Naive thymus-derived CD8-positive, alpha-beta T cell (primary cell): ENCODE data around the gene C11orf68. TPM values are rescaled to one million over a fixed set of nuclear protein-coding genes. Genes with fewer than 3 reads are reported as not detected.

Experiments used
- ATAC-seq, 2 donors: fragments of 150-1000 bp; cut with Tn5 transposase in 1 of 2; sonication (Bioruptor Pico), chemical (Tn5 transposase) in 1 of 2; 1 replicate in 1 of 2; 2 replicates in 1 of 2; pipeline ENCODE4 v1.10.0; 2021; ENCODE audit warnings: mild to moderate bottlenecking in 2 of 2, moderate library complexity in 2 of 2
- POLR2A ChIA-PET: fragments of 350-600 bp; sonication (Branson Sonifier 250); formaldehyde crosslinking; loops from one replicate; lab custom pipeline; 2021; ENCODE audit warnings: antibody characterized with exemption; lab: Charles Lee
- DNase-seq, 10 donors: peaks; one replicate each; pipeline versions ENCODE4 v3.0.0 to v3.0.0-alpha.2; 2020 to 2022
- H3K27ac Mint-ChIP-seq, 10 donors: one replicate each; pipeline ENCODE4 v1.8.0; 2020 to 2022; ENCODE audit warnings: mild to moderate bottlenecking in 10 of 10, mixed read lengths in 10 of 10, moderate library complexity in 4 of 10, inconsistent platforms in 1 of 10
- H3K27me3 Mint-ChIP-seq, 5 donors: one replicate each; pipeline ENCODE4 v1.8.0; 2021 to 2022; ENCODE audit warnings: mixed read lengths in 5 of 5
- H3K36me3 Mint-ChIP-seq, 3 donors: one replicate each; pipeline ENCODE4 v1.8.0; 2020 to 2022; ENCODE audit warnings: mixed read lengths in 3 of 3, mild to moderate bottlenecking in 2 of 3, inconsistent platforms in 1 of 3
- H3K4me1 Mint-ChIP-seq, 4 donors: one replicate each; pipeline ENCODE4 v1.8.0; 2021 to 2022; ENCODE audit warnings: mixed read lengths in 4 of 4
- H3K4me3 Mint-ChIP-seq, 10 donors: one replicate each; pipeline ENCODE4 v1.8.0; 2020 to 2022; ENCODE audit warnings: mild to moderate bottlenecking in 10 of 10, mixed read lengths in 10 of 10, moderate library complexity in 6 of 10, inconsistent platforms in 1 of 10
- H3K9me3 Mint-ChIP-seq, 9 donors: one replicate each; pipeline ENCODE4 v1.8.0; 2020 to 2022; ENCODE audit warnings: mixed read lengths in 9 of 9, mild to moderate bottlenecking in 3 of 9, inconsistent platforms in 1 of 9, moderate library complexity in 1 of 9
- polyA plus RNA-seq, 3 donors: library from polyadenylated mRNA; unstranded; fragments of 300-500 nt; fragmentation: Illumina TruSeq; gene quantifications; one replicate each; pipeline ENCODE4 v1.2.3, GENCODE V29; 2021
- total RNA-seq, 8 experiments: library from RNA in 2 of 8; stranded (reverse) in 2 of 8; gene quantifications; one replicate each; pipeline ENCODE4 v1.2.3 and lab custom pipeline; 2021 to 2026

The C11orf68 gene
- total and polyA plus RNA-seq, 5 experiments from 2014 or later, result 46.0 to 82.2 (median 57.8) TPM

- Mint-ChIP-seq H3K4me3 (peak within 1 kb of the TSS; percentile 80 to 89 (median 84)), H3K27me3 (no peaks in the 10 kb centered on the region), H3K4me1 (peaks cover 19 to 75% (median 57%) of the 10 kb centered on the region in 4 donors), H3K9me3 (no peaks in the 10 kb centered on the region), H3K36me3 (peaks cover 0 to 18% (median 2%) of the 10 kb centered on the region in 3 donors), H3K27ac (peak within 1 kb of the TSS; percentile 87 to 95 (median 92))
- POLR2A ChIA-PET, result interaction anchor here (0.6 to 16.8 kb wide), 6 partner anchors 10 to 167 kb away, joined by 3 to 405 read pairs (median 18); partner anchors contain the start of genes CCDC85B, CFL1, FIBP and KAT5
- peak in 7 of 10 donors; percentile 22 to 74 (median 47) for DNase-seq
- ATAC-seq, result peak; percentile 80 to 82
Measured at GRCh38 chr11:65879617-65880016, 39.2 kb downstream of the C11orf68 start, which contains the start of gene CTSW. TSS of gene CTSW (plus strand) at chr11:65879837. CDS start at chr11:65879855, 18 bp downstream.

GRCh38 chr11:65873318-65874156 lies 45.3 kb downstream of the C11orf68 start:
- ATAC-seq (peak; percentile 83 to 92), DNase-seq (peak; percentile 90 to 100 (median 97))
- Mint-ChIP-seq H3K36me3 (no peaks in the 10 kb centered on the region), H3K27ac (peak overlapping the region; percentile 83 to 97 (median 94)), H3K27me3 (no peaks in the 10 kb centered on the region), H3K9me3 (no peaks in the 10 kb centered on the region), H3K4me3 (peak overlapping the region; percentile 82 to 94 (median 90)), H3K4me1 (peaks cover 21 to 59% (median 45%) of the 10 kb centered on the region in 4 donors)
- POLR2A ChIA-PET, result interaction anchor here (0.5 to 15.0 kb wide), 9 partner anchors 8 to 320 kb away, joined by 3 to 209 read pairs (median 4); partner anchors contain the start of genes CCDC85B, CFL1, FIBP and MUS81

GRCh38 chr11:65872586-65873317 lies 46.1 kb downstream of the C11orf68 start, which contains the start of gene EFEMP2:
TSS of gene EFEMP2 (minus strand) at chr11:65872800. CDS start at chr11:65872354, 446 bp downstream.
- Mint-ChIP-seq H3K36me3 (no peaks in the 10 kb centered on the region), H3K27me3 (no peaks in the 10 kb centered on the region), H3K9me3 (no peaks in the 10 kb centered on the region), H3K4me1 (peaks cover 19 to 56% (median 39%) of the 10 kb centered on the region in 4 donors), H3K27ac (peak within 1 kb of the TSS; percentile 83 to 97 (median 94)), H3K4me3 (peak within 1 kb of the TSS; percentile 82 to 94 (median 90))
- ATAC-seq (peak; percentile 4 to 16), DNase-seq (peak in 1 of 10 donors; percentile 8)
- POLR2A ChIA-PET, result interaction anchor here (1.1 to 15.0 kb wide), 4 partner anchors 12 to 162 kb away, joined by 4 to 209 read pairs (median 100); partner anchors contain the start of genes CCDC85B, CFL1, FIBP and MUS81

- no peak for ATAC-seq
- Mint-ChIP-seq H3K9me3 (no peaks in the 10 kb centered on the region), H3K4me3 (peak overlapping the region in 8 of 10 donors; percentile 14 to 62 (median 40)), H3K27me3 (no peaks in the 10 kb centered on the region), H3K27ac (peak overlapping the region in 4 of 10 donors; percentile 10 to 87 (median 54)), H3K36me3 (peaks cover 0 to 5% (median 0%) of the 10 kb centered on the region in 3 donors), H3K4me1 (peaks cover 15 to 50% (median 38%) of the 10 kb centered on the region in 4 donors)
- DNase-seq, result no peak
- POLR2A ChIA-PET, result interaction anchor here (1.0 to 15.0 kb wide), 5 partner anchors 8 to 334 kb away, joined by 5 to 209 read pairs (median 29); partner anchors contain the start of genes CCDC85B, CFL1, CTSW and FIBP
Measured at GRCh38 chr11:65871811-65872548, 46.9 kb downstream of the C11orf68 start.

GRCh38 chr11:65870706-65871681 lies 47.9 kb downstream of the C11orf68 start:
- H3K4me3 Mint-ChIP-seq, result peak overlapping the region in 7 of 10 donors; percentile 29 to 65 (median 54)
- DNase-seq, result no peak

GRCh38 chr11:65870307-65870658 lies 48.6 kb downstream of the C11orf68 start:
- Mint-ChIP-seq H3K4me1 (peaks cover 15 to 44% (median 36%) of the 10 kb centered on the region in 4 donors), H3K9me3 (no peaks in the 10 kb centered on the region), H3K36me3 (peaks cover 0 to 18% (median 2%) of the 10 kb centered on the region in 3 donors), H3K4me3 (peak overlapping the region in 5 of 10 donors; percentile 22 to 65 (median 29)), H3K27ac (peak overlapping the region in 6 of 10 donors; percentile 17 to 86 (median 65)), H3K27me3 (no peaks in the 10 kb centered on the region)
- no peak for DNase-seq
- POLR2A ChIA-PET, result interaction anchor here (4.5 to 15.0 kb wide), 3 partner anchors 10 to 19 kb away, joined by 29 to 209 read pairs (median 187); partner anchors contain the start of genes CCDC85B, CFL1, CTSW and FIBP
- no peak for ATAC-seq

More at GRCh38 chr11:65870706-65871681, 47.9 kb downstream of the C11orf68 start:
- no peak for ATAC-seq
- Mint-ChIP-seq H3K27me3 (no peaks in the 10 kb centered on the region), H3K36me3 (peaks cover 0 to 12% (median 2%) of the 10 kb centered on the region in 3 donors), H3K9me3 (no peaks in the 10 kb centered on the region), H3K27ac (peak overlapping the region in 9 of 10 donors; percentile 33 to 86 (median 56)), H3K4me1 (peaks cover 15 to 44% (median 36%) of the 10 kb centered on the region in 4 donors)
- POLR2A ChIA-PET, result interaction anchor here (1.0 to 15.0 kb wide), 5 partner anchors 9 to 333 kb away, joined by 5 to 209 read pairs (median 29); partner anchors contain the start of genes CCDC85B, CFL1, CTSW and FIBP

- Mint-ChIP-seq H3K4me1 (peaks cover 18 to 44% (median 36%) of the 10 kb centered on the region in 4 donors), H3K36me3 (peaks cover 0 to 23% (median 2%) of the 10 kb centered on the region in 3 donors), H3K27ac (peak overlapping the region in 5 of 10 donors; percentile 56 to 86 (median 67)), H3K4me3 (peak overlapping the region in 1 of 10 donors; percentile 33), H3K27me3 (no peaks in the 10 kb centered on the region), H3K9me3 (no peaks in the 10 kb centered on the region)
- no peak for DNase-seq
- no peak for ATAC-seq
- POLR2A ChIA-PET, result interaction anchor here (0.5 to 15.0 kb wide), 4 partner anchors 9 to 105 kb away, joined by 3 to 209 read pairs (median 108); partner anchors contain the start of genes CCDC85B, CFL1, CTSW and FIBP
Measured at GRCh38 chr11:65869643-65870306, 49.1 kb downstream of the C11orf68 start.

- Mint-ChIP-seq H3K27me3 (no peaks in the 10 kb centered on the region), H3K27ac (peak overlapping the region in 3 of 10 donors; percentile 37 to 76 (median 56)), H3K4me3 (no peak overlapping the region), H3K9me3 (no peaks in the 10 kb centered on the region), H3K36me3 (peaks cover 0 to 30% (median 2%) of the 10 kb centered on the region in 3 donors), H3K4me1 (peaks cover 20 to 46% (median 36%) of the 10 kb centered on the region in 4 donors)
- no peak for DNase-seq
- POLR2A ChIA-PET, result interaction anchor here (4.5 to 15.0 kb wide), 3 partner anchors 9 to 21 kb away, joined by 29 to 209 read pairs (median 187); partner anchors contain the start of genes CCDC85B, CFL1, CTSW and FIBP
- ATAC-seq, result no peak
Measured at GRCh38 chr11:65868907-65869306, 50.0 kb downstream of the C11orf68 start.

GRCh38 chr11:65868076-65868667 lies 50.7 kb downstream of the C11orf68 start:
- H3K4me3 Mint-ChIP-seq, result no peak overlapping the region
- peak overlapping the region in 3 of 10 donors; percentile 14 to 43 (median 33) for H3K27ac Mint-ChIP-seq
- POLR2A ChIA-PET, result interaction anchor here (0.5 to 15.0 kb wide), 4 partner anchors 8 to 129 kb away, joined by 4 to 209 read pairs (median 108); partner anchors contain the start of genes CCDC85B, CFL1, CTSW and FIBP
- H3K27me3 Mint-ChIP-seq, result no peaks in the 10 kb centered on the region
- H3K9me3 Mint-ChIP-seq, result no peaks in the 10 kb centered on the region
- peaks cover 0 to 37% (median 2%) of the 10 kb centered on the region in 3 donors for H3K36me3 Mint-ChIP-seq
- ATAC-seq, result peak; percentile 57 to 73
- H3K4me1 Mint-ChIP-seq, result peaks cover 18 to 46% (median 33%) of the 10 kb centered on the region in 4 donors
- DNase-seq, result peak in 2 of 10 donors; percentile 38 to 61
